ENCODE results near the gene PLCL2.

DNA sequence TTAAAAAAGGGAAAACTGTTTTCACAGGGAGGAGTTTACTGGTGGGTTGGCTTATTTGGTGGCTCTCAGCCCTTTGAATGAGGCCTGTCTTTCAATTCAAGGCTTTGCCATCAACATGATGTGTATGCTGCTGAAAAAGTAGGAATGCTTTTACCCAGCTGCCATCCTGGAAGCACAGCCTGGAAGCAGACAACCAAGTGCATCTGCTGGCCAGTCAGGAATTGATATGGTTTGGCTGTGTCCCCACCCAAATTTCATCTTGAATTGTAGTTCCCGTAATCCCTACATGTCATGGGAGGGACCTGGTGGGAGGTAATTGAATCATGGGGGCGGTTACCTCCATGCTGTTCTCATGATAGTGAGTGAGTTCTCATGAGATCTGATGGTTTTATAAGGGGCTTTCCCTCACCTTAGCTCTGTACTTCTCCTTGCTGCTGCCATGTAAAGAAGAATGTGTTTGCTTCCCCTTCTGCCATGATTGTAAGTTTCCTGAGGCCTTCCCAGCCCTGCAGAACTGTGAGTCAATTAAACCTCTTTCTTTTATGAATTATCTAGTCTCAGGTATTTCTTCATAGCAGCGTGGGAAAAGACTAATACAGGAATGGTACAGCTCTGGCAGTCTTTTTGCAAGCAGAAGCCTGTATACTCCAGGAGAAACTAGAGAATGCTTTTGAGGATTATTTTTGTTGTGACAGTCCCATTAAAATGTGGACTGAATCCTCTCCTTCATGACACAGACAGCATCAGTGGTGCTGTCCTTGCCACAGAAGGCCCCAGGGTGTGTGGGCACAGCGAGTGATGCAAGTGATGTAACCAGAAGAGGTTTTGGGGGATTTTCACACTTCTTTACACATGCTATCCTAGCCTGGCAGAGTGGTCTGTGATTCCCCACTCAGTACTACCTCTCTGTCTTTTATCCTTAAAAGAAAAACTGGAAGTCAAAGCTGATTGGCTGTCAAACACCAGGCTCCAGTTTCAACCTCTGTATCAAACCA lies 20.0 kb downstream of the PLCL2 start:
- no peak for TF ChIP-seq POLR2A (IDR thresholded peaks at IDR 0.05; ENCODE audit: extremely low read depth, insufficient read length)
- TF ChIP-seq, protein P1, sequence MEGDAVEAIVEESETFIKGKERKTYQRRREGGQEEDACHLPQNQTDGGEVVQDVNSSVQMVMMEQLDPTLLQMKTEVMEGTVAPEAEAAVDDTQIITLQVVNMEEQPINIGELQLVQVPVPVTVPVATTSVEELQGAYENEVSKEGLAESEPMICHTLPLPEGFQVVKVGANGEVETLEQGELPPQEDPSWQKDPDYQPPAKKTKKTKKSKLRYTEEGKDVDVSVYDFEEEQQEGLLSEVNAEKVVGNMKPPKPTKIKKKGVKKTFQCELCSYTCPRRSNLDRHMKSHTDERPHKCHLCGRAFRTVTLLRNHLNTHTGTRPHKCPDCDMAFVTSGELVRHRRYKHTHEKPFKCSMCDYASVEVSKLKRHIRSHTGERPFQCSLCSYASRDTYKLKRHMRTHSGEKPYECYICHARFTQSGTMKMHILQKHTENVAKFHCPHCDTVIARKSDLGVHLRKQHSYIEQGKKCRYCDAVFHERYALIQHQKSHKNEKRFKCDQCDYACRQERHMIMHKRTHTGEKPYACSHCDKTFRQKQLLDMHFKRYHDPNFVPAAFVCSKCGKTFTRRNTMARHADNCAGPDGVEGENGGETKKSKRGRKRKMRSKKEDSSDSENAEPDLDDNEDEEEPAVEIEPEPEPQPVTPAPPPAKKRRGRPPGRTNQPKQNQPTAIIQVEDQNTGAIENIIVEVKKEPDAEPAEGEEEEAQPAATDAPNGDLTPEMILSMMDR (IDR thresholded peaks at IDR 0.05; ENCODE audit: low read depth, low read length): no peak

Measured in NB4 (cell line).